Kidney glomerular epithelial cell (primary cell): ENCODE data around the gene PRKAG2.
"Not testable (repeated sequence)": the region's sequence is repeated elsewhere in the genome, so short reads cannot be mapped to it uniquely, and the experiment has no call there.

Experiments used
- DNase-seq: peaks from one replicate; lab custom pipeline; 2025; lab: John Stamatoyannopoulos, UW

Gene PRKAG2

GRCh38 chr7:151876899-151877777 lies at the start of gene PRKAG2:
TSS of gene PRKAG2 (minus strand) at chr7:151877115. CDS start at chr7:151876620, 495 bp downstream.
- DNase-seq, result no peak

- DNase-seq, result no peak
Measured at GRCh38 chr7:151926336-151926712, 49.4 kb upstream of the PRKAG2 start.

- DNase-seq, result no peak
Measured at GRCh38 chr7:151925446-151926335, 48.8 kb upstream of the PRKAG2 start.

- no peak for DNase-seq
Measured at GRCh38 chr7:151924508-151924907, 47.6 kb upstream of the PRKAG2 start.

- DNase-seq, result no peak
Measured at GRCh38 chr7:151924001-151924400, 47.1 kb upstream of the PRKAG2 start.

- no peak for DNase-seq
Measured at GRCh38 chr7:151923097-151923876, 46.4 kb upstream of the PRKAG2 start.

GRCh38 chr7:151921451-151921850 lies 44.5 kb upstream of the PRKAG2 start:
- DNase-seq, result no peak

- no peak for DNase-seq
Measured at GRCh38 chr7:151920488-151920887, 43.6 kb upstream of the PRKAG2 start.

- no peak for DNase-seq
Measured at GRCh38 chr7:151919595-151919994, 42.7 kb upstream of the PRKAG2 start.

- no peak for DNase-seq
Measured at GRCh38 chr7:151918510-151918843, 41.6 kb upstream of the PRKAG2 start.

GRCh38 chr7:151917791-151918509 lies 41.0 kb upstream of the PRKAG2 start:
- DNase-seq, result no peak

GRCh38 chr7:151914051-151914450 lies 37.1 kb upstream of the PRKAG2 start:
- no peak for DNase-seq

GRCh38 chr7:151910655-151911054 lies 33.7 kb upstream of the PRKAG2 start:
- not testable (repeated sequence) for DNase-seq

GRCh38 chr7:151907115-151907514 lies 30.2 kb upstream of the PRKAG2 start:
- DNase-seq, result not testable (repeated sequence)

- DNase-seq, result no peak
Measured at GRCh38 chr7:151905766-151906165, 28.9 kb upstream of the PRKAG2 start.

- DNase-seq, result no peak
Measured at GRCh38 chr7:151905353-151905752, 28.4 kb upstream of the PRKAG2 start.

- DNase-seq, result no peak
Measured at GRCh38 chr7:151904270-151904669, 27.4 kb upstream of the PRKAG2 start.

- DNase-seq, result no peak
Measured at GRCh38 chr7:151903249-151904032, 26.5 kb upstream of the PRKAG2 start.

- DNase-seq, result no peak
Measured at GRCh38 chr7:151902311-151902710, 25.4 kb upstream of the PRKAG2 start.

- no peak for DNase-seq
Measured at GRCh38 chr7:151901828-151902227, 24.9 kb upstream of the PRKAG2 start.
